Erythroblast (primary cell): ENCODE results near the gene DNAJC5G.
"Not testable (repeated sequence)": the region's sequence is repeated elsewhere in the genome, so short reads cannot be mapped to it uniquely, and the experiment has no call there.

ENCODE experiments used
- GATA1 ChIP-seq: IDR thresholded peaks from 2 replicates; pipeline ENCODE4 v1.6.1; 2011; ENCODE audit warnings: low read depth, mild to moderate bottlenecking, control low read depth, low read length, moderate library complexity
- POLR2A ChIP-seq: IDR thresholded peaks from 2 replicates; pipeline ENCODE4 v1.6.1; 2011; ENCODE audit warnings: mild to moderate bottlenecking, low read length

DNA sequence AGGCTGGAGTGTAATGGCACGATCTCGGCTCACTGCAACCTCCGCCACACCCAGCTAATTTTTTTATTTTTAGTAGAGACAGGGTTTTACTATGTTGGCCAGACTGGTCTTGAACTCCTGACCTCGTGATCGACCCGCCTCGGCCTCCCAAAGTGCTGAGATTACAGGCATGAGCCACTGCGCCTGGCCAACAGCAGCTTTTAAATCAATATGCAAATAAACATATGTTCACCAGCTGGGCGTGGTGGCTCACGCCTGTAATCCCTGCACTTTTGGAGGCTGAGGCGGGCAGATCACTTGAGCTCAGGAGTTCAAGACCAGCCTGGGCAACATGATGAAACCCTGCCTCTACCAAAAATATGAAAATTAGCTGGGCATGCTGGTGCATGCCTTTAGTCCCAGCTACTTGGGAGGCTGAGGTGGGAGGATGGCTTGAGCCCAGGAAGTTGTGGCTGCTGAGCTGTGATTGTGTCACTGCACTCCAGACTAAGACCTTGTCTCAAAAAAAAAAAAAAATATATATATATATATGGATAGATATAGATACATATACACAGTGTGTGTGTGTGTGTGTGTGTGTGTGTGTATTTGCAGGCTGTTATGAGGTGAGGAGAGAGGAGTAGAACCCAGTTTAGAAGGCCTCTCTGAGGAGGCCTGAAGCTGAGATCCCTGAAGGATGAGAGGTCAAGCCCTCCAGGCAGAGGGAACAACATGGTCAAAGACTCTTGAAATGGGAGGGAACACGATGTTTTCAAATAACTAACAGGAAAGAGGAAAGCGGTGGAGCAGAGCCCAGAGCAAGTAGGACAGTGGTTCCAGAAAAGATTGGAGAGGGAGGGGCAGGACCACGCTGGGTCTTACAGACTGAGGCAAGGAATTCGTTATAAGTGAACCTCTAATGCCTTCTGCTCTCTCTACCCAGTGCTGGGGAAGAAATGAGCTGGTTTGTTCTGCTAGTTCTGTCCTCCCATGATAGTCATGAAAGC is 2.4 kb upstream of the DNAJC5G start:
- TF ChIP-seq POLR2A, GATA1: not testable (repeated sequence)
